Measurements from ENCODE around the gene GNA15.

- no peak for TF ChIP-seq EP300 (IDR thresholded peaks at IDR 0.05)
- no peak for TF ChIP-seq CTCF (IDR thresholded peaks at IDR 0.05)
These were observed 68.2 kb downstream of the GNA15 start for GRCh38 chr19:3203805-3204645.

All from sigmoid colon (tissue), 4 donors.